Measurements from ENCODE around the gene CDCA4. TPM values are rescaled to one million over a fixed set of nuclear protein-coding genes. Genes with fewer than 3 reads are reported as not detected.

CDCA4 gene
- total and polyA plus RNA-seq, 2 donors = 9.4 to 20.4 TPM

DNA sequence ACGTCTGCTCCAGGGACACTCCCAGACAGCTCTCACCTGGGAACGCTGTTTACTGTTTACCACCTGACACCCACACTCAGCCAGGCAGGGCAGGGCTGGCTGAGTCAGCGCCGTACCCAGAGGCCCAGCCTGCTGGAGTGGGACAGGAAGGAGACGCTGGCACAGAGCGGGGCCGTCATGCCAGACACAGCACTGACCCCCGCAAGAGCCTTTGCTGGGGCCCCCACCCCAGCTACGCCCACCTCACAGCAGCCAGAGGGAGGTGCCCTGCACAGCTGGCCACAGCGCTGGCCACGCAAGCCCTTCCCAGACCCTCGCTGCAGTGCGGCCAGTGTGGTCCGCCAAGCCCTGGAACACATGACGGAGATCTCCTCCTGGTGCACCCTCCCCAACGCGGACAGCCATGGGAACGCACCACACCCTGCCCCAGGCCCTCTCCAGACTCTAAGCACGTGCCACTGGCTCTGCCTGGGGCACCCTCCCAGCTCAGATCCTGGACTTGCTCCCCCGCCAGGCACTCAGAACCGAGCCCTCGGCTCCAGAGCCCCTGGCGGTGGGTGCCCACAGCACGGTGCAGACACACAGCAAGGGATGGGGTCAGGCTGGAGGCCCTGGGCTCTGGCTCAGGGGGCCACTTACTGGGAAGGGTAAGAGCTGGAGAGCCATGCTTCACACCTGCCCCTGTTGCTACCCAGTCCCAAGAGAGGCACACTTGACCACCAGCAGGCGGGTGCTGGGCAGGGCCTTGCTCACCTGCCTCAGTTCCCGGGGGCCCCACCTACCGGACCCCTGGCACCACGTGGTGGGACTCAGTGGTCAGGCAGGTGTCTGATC is 48.4 kb downstream of the CDCA4 start:
- H3K4me1 ChIP-seq (ENCODE audit: insufficient read depth) = no peaks in the 10 kb centered on the region
- DNase-seq (ENCODE audit: extremely low spot score) = no peak

DNA sequence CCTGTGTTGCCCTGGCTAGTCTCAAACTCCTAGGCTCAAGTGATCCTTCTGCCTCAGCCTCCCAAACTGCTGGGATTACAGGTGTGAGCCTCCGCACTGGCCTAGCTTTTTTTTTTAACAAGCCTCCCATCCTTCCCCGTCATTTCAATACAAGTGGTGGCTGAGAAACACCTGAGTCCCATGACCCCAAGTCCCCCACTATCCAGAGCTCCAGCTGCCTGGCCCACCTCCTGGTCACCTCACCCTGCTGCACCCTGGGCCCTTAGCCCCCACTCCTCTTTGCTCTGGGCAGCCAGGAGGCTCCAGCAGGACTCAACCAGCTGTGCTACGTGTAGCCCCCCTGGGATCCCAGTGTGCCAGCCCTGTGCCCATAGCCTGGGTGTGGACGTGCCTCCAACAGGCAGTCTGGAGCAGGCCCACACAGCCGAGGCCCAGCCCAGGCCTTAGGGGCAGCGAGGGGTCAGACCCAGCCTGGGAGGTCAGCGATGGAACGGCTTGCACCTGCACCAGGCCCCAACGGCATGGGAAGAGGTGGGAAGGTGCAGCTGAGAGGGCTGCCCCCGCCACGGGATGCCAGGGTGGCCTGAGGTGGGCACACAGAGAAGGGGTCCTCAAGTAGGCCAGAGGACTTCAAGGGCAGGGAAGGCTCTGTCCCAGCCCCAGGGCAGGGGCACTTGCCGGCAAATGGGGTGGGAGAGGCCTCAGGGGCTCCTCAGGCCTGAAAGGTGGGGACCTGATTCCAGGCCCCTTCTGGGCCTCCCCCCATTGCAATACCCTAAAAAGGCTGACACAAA is 49.2 kb downstream of the CDCA4 start:
- Histone ChIP-seq H3K36me3 (ENCODE audit: insufficient read depth) (no peaks in the 10 kb centered on the region), H3K4me3 (ENCODE audit: low read depth, low read length) (no peak overlapping the region), H3K4me1 (ENCODE audit: insufficient read depth) (peaks cover 3% of the 10 kb centered on the region), H3K27ac (ENCODE audit: low read depth) (peak overlapping the region; percentile 46)
- 93% methylated on average over 12 of the region's 12 CpGs for WGBS
- DNase-seq (ENCODE audit: extremely low spot score) = no peak

More for the DNA sequence above, 48.4 kb downstream of the CDCA4 start:
- 49% methylated on average over 28 of the region's 28 CpGs for WGBS
- no peak overlapping the region for H3K4me3 ChIP-seq (ENCODE audit: low read depth, low read length)
- peak overlapping the region; percentile 87 for H3K27ac ChIP-seq (ENCODE audit: low read depth)
- no peaks in the 10 kb centered on the region for H3K36me3 ChIP-seq (ENCODE audit: insufficient read depth)

DNA sequence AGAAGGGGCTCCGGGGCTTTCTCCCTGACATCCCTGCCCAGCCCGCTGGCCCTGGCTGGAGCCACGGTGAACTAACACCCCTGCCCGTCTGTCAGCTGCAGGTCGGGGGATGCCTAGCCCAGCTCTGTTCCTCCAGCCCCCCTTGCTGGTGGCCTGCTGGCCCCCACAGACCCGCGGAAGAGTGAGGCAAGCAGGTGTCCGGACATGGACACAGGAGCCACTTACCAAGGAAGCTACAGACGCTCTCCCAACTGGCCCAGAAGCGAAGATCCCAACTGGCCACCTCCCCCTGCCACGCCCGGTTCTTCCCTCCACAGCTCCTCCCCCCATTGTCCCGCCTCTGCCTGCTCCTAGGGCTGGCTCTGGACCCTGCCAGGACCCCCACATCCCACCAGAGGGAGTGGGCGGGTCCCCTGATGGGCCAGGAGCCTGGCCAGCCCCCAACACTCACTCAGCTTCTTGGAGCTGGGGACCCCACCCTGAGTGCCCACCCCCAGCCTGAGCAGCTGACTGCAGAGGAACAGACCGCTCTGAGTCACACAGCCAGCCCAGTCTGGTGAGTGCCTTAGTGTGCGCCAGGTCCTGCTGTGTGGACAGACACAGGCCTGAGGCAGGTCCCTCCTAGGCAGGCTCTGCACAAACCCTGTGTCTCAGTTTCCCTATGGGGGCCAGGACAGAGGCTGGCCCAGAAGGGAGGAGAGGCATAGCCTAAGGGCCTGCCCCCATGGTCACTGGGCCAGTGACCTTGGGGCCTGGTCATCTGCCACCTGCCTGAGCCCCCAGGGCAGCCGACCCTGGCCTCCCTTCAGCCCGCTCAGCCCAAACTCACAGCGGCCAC is 50.4 kb downstream of the CDCA4 start:
- H3K27ac ChIP-seq (ENCODE audit: low read depth) = peak overlapping the region; percentile 64
- no peaks in the 10 kb centered on the region for H3K36me3 ChIP-seq (ENCODE audit: insufficient read depth)
- H3K4me1 ChIP-seq (ENCODE audit: insufficient read depth) = peaks cover 3% of the 10 kb centered on the region
- WGBS = 55% methylated on average over 19 of the region's 19 CpGs
- H3K4me3 ChIP-seq (ENCODE audit: low read depth, low read length) = peak overlapping the region; percentile 3
- no peak for DNase-seq (ENCODE audit: extremely low spot score)

DNA sequence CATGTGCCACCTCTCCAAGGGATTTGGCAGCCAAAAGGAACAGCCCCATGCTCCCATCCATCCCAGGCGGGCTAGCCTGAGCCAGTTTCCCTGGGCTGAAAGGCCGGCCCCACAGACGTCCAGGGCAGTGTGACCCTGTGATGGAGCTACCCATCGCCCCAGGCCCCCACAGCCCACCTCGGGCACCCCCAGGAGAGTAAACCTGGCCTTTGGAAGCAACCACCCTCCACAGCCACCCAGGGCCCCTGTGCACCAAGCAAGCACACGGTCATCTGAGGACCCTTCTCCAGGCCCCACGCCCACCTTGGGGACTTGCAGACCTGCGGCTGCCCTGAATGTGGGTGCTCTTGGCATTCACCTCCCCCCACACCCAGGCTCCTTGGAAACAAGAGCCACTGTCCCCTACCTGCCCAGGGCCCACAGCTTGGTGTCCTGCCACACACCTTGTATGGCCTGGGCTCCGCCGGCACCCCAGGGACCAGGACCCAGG is 51.1 kb downstream of the CDCA4 start:
- no peak for DNase-seq (ENCODE audit: extremely low spot score)
- Histone ChIP-seq H3K4me1 (ENCODE audit: insufficient read depth) (peaks cover 3% of the 10 kb centered on the region), H3K4me3 (ENCODE audit: low read depth, low read length) (peak overlapping the region; percentile 3), H3K36me3 (ENCODE audit: insufficient read depth) (no peaks in the 10 kb centered on the region), H3K27ac (ENCODE audit: low read depth) (peak overlapping the region; percentile 64)
- WGBS = 84% methylated on average over 10 of the region's 10 CpGs

DNA sequence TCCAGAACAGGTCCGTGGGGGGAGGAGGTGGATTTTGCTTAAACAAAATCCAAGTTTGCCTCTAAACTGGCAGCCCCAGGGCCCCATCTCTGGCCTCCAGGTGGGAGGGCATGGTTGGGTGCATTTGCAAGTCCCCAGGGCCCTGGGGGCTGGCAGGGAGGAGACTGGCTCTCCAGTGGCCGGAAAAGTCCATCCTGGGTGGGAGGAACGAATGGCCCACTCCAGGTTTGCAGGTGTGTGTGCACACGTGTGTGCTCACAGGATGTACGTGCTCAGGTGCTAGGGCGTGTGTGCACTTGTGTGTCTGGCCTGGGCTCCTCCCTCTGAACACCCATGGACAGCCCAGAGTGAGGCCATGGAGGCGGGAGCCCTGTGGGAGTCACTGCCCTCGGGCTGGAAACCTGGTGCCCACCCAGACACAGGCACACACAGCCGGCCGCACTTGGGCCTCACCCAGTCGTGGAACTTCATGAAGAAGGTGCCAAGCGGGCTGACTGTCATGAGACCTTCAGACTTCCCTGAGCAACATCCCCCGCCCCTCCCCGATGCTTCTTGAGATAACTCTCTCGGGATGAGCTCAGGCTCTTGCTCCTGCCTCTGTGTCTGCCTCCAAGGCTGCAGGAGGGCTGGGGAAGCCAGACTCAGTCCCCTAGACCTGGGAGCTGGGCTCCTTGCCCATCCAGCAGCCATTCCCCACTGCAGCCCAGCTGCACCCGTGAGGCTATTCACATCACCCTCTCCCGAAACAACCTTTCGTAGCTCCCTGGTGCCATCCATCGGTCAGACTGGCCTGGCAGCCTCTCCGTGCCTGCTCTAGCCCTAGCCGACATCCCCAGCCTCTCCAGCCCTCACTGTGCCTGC is 52.1 kb downstream of the CDCA4 start:
- peaks cover 3% of the 10 kb centered on the region for H3K4me1 ChIP-seq (ENCODE audit: insufficient read depth)
- DNase-seq (ENCODE audit: extremely low spot score) = no peak
- no peaks in the 10 kb centered on the region for H3K36me3 ChIP-seq (ENCODE audit: insufficient read depth)
- H3K27ac ChIP-seq (ENCODE audit: low read depth) = no peak overlapping the region
- WGBS = 31% methylated on average over 21 of the region's 21 CpGs
- H3K4me3 ChIP-seq (ENCODE audit: low read depth, low read length) = no peak overlapping the region

DNA sequence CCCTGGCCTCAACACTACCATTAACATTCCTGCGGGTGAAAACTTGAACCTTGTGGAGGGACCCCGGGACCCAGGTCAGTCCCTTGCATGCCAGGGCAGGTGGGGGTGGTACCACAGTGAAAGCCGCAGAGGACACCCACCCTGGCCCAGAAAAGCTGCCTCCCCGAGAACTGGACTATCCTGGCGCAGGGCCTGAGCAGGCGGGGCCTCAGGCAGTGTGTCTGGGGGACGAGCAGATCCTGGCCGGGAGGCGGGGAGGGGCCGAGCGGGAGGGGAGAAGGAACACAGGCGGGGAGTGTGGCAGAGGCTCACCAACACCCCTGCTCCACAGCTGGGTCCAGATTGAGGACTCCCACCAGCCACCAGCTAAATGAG is 52.7 kb downstream of the CDCA4 start:
- H3K36me3 ChIP-seq (ENCODE audit: insufficient read depth) = no peaks in the 10 kb centered on the region
- H3K4me1 ChIP-seq (ENCODE audit: insufficient read depth) = peaks cover 3% of the 10 kb centered on the region
- peak overlapping the region; percentile 66 for H3K27ac ChIP-seq (ENCODE audit: low read depth)
- peak overlapping the region; percentile 16 for H3K4me3 ChIP-seq (ENCODE audit: low read depth, low read length)
- WGBS = 4% methylated on average over 12 of the region's 12 CpGs
- DNase-seq (ENCODE audit: extremely low spot score) = no peak

DNA sequence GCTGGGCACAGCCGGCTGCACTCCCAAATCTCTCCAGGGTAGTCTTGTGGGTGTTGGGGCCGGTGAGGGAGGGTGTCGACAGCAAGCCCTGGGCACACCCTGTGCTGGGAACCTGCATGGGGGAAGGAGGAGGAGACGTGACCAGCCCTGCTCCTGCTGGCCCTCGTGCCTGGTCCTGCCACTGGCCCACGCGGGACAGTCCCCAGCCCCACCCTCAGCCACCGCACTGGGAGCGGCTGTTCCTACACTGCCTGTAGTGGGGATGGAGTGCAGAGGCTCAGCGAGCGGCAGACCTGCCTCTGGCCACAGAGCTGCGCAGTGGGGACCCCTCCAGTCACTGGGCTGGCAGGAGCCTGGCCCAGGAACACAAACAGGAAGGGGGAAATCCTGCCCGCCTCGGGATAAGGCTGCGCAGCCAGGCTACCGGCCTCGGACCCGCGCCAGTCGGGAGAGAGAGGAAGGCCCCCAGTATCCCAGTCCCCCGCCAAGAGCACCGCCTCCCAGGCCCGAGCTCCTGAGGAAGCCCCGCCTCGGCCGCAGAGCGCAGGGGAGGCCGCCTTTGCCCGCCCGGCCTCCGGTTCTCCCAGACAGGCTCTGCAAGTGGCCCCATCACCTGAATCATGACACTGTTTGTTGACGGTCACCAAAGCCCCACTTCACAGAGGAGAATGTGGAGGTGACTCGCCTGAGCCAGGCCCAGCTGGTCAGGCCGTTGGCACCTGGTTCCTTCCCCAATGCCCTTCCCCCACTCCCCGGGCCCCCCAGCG is 53.3 kb downstream of the CDCA4 start:
- DNase-seq (ENCODE audit: extremely low spot score) = no peak
- Histone ChIP-seq H3K4me3 (ENCODE audit: low read depth, low read length) (peak overlapping the region; percentile 16), H3K27ac (ENCODE audit: low read depth) (peak overlapping the region; percentile 66), H3K4me1 (ENCODE audit: insufficient read depth) (peaks cover 3% of the 10 kb centered on the region), H3K36me3 (ENCODE audit: insufficient read depth) (no peaks in the 10 kb centered on the region)
- under 1% methylated on average over 36 of the region's 36 CpGs for WGBS

DNA sequence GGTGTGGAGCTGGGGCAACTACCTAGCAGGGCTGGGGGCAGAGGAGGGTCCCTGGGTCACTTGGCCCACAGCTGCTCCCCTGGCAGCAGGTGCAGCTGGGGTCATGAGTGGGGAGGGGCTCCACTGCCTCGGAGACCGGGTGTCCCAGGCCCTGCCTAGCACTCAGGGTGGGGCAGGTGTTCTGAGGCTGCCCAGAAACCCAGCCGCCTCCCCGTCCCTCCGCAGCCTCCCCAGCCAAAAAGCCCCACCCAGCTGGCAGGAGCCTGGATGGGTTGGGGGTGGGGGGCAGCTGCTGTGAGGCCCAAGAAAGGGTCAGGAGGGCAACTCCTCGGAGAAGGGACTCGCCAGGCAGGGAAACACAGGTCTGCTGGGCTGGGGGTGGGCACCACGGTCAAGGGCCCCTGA is 53.9 kb downstream of the CDCA4 start:
- H3K4me1 ChIP-seq (ENCODE audit: insufficient read depth) = peaks cover 3% of the 10 kb centered on the region

DNA sequence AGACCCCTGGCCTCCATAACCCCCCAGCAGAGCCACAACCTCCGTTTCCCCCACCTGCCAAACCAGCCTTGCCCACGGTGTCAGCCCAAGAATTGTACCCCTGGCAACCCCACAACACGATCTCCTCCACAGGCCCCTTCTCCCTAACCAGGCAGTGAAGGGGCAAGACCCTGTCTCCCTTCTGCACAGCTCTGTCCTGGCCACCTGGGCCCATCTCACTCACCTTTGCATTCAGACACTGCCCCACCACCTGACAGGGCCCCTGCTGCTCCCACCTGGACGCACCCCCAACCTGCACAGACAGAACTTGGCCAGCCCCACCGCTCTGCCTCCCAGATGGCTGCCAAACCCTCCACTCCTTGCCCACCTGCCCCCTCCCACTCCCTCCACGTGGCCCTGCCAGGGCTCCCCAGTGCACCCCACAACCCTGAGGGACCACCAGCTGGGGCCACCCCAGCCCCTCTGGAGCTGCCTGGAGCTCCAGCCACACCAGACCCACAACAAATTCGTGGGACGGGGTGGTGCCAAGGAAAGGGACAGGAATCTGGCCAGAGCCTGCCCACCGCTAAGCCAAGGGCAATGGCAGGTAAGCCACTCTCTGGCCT is 54.5 kb downstream of the CDCA4 start:
- Histone ChIP-seq H3K4me3 (ENCODE audit: low read depth, low read length) (no peak overlapping the region), H3K27ac (ENCODE audit: low read depth) (no peak overlapping the region), H3K4me1 (ENCODE audit: insufficient read depth) (peaks cover 3% of the 10 kb centered on the region), H3K36me3 (ENCODE audit: insufficient read depth) (no peaks in the 10 kb centered on the region)
- 84% methylated on average over 9 of the region's 9 CpGs for WGBS
- DNase-seq (ENCODE audit: extremely low spot score) = no peak

More for the DNA sequence above, 53.9 kb downstream of the CDCA4 start:
- DNase-seq (ENCODE audit: extremely low spot score) = no peak
- H3K27ac ChIP-seq (ENCODE audit: low read depth) = peak overlapping the region; percentile 19
- no peak overlapping the region for H3K4me3 ChIP-seq (ENCODE audit: low read depth, low read length)
- no peaks in the 10 kb centered on the region for H3K36me3 ChIP-seq (ENCODE audit: insufficient read depth)
- WGBS = 19% methylated on average over 8 of the region's 8 CpGs

DNA sequence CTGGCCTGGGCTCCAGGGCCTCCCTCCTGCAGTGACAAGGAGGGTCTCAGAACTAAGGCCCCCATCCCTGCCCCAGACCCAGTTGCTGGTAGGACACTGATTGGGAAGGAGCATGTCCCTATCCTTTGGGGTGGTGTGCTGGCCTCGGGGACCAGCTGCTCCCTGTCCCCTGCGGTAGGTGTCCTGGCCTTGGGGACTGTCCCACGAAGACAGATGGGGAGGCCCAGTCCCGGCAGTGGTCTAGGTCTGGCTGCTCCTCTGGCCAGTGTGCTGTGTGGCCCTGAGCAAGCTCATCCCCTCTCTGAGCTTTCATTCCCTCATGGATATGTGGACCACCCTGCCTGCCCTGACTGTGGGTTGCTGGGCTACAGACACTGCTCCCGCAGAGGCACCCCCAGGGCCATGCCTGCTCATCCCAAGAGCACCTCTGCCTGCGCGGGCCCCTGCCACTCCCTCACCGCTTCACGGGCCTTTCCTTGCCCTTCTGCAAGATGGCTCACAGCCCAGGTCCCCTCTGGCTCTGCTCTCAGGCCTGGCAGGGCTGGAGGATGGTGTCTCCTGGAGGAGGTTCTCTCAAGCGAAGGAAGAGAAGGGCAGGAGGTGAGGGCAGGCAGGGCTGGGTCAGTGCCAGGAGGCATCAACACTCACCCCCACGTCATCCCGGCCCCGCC is 55.2 kb downstream of the CDCA4 start:
- no peaks in the 10 kb centered on the region for H3K36me3 ChIP-seq (ENCODE audit: insufficient read depth)
- no peak overlapping the region for H3K27ac ChIP-seq (ENCODE audit: low read depth)
- peaks cover 3% of the 10 kb centered on the region for H3K4me1 ChIP-seq (ENCODE audit: insufficient read depth)
- no peak overlapping the region for H3K4me3 ChIP-seq (ENCODE audit: low read depth, low read length)
- 76% methylated on average over 13 of the region's 13 CpGs for WGBS
- DNase-seq (ENCODE audit: extremely low spot score) = no peak

DNA sequence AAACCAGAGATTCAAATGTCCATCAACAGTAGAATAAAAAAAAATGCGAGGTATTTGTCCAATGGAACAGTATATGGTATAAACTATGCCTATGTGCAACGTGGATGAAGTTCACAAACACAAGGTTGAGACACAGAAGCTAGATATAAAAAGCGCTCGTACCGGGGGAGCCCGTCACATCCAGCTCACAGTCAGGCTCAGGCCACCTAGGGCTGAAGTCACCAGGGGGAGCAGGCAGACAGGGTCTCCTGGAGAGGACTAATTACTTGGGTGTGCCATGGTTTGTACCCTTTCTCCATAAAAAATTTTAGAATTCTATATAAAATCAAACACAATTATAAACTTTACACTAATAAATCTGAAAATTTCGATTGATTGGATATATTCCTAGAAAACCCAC is 56.3 kb downstream of the CDCA4 start:
- Histone ChIP-seq H3K4me3 (ENCODE audit: low read depth, low read length) (no peak overlapping the region), H3K27ac (ENCODE audit: low read depth) (no peak overlapping the region), H3K36me3 (ENCODE audit: insufficient read depth) (no peaks in the 10 kb centered on the region), H3K4me1 (ENCODE audit: insufficient read depth) (peaks cover 3% of the 10 kb centered on the region)
- WGBS = 89% methylated on average over 7 of the region's 7 CpGs
- no peak for DNase-seq (ENCODE audit: extremely low spot score)

Measured in urinary bladder (tissue), 4 donors.